SK-N-SH treated with all-trans-retinoic acid at 6 μM for 48 hours (cell line): ENCODE data around the gene FAM81B.

Experiments
- ATAC-seq: fragments of 200-7000 bp; cut with Tn5 transposase; 3 replicates; pipeline ENCODE4 v1.9.1; 2020; ENCODE audit warnings: mild to moderate bottlenecking, moderate library complexity
- ARNTL ChIP-seq: fragments of 450-650 bp; formaldehyde crosslinking; IDR thresholded peaks from 2 replicates; pipeline ENCODE4 v1.5.0; 2020; ENCODE audit warnings: low read depth, mild to moderate bottlenecking, moderate library complexity, borderline replicate concordance
- BACH2 ChIP-seq: fragments of 250-450 bp; sonication (Bioruptor Pico); IDR thresholded peaks from 2 replicates; pipeline ENCODE4 v1.9.0; 2021; ENCODE audit warnings: mild to moderate bottlenecking, borderline replicate concordance
- CSDC2 ChIP-seq: fragments of 250-450 bp; sonication (Bioruptor Pico); IDR thresholded peaks from 2 replicates; pipeline ENCODE4 v1.5.0; 2020; ENCODE audit warnings: mild to moderate bottlenecking, moderate library complexity
- ESRRG ChIP-seq: fragments of 250-450 bp; sonication (Bioruptor Pico); IDR thresholded peaks from 2 replicates; pipeline ENCODE4 v1.6.1; 2021; ENCODE audit warnings: mild to moderate bottlenecking
- GLIS3 ChIP-seq: fragments of 250-450 bp; sonication (Bioruptor Pico); IDR thresholded peaks from 2 replicates; pipeline ENCODE4 v1.5.0; 2020; ENCODE audit warnings: mild to moderate bottlenecking, moderate library complexity
- ISL1 ChIP-seq: fragments of 250-450 bp; sonication (Bioruptor Pico); IDR thresholded peaks from 2 replicates; pipeline ENCODE4 v2.1.2; 2022; ENCODE audit warnings: mild to moderate bottlenecking, moderate library complexity
- OSR1 ChIP-seq: fragments of 250-450 bp; sonication (Bioruptor Pico); IDR thresholded peaks from 2 replicates; pipeline ENCODE4 v1.8.0; 2022; ENCODE audit warnings: moderate library complexity, mild to moderate bottlenecking, inconsistent platforms
- PPARA ChIP-seq: fragments of 250-450 bp; sonication (Bioruptor Pico); IDR thresholded peaks from 2 replicates; pipeline ENCODE4 v1.5.0; 2020; ENCODE audit warnings: mild to moderate bottlenecking, borderline replicate concordance
- RARB ChIP-seq: fragments of 250-450 bp; sonication (Bioruptor Pico); IDR thresholded peaks from 2 replicates; pipeline ENCODE4 v1.8.0; 2021; ENCODE audit warnings: mild to moderate bottlenecking, moderate library complexity
- SNAI2 ChIP-seq: fragments of 250-450 bp; sonication (Bioruptor Pico); IDR thresholded peaks from 2 replicates; pipeline ENCODE4 v1.5.0; 2020; ENCODE audit warnings: mild to moderate bottlenecking, moderate library complexity
- TCF4 ChIP-seq: fragments of 250-450 bp; sonication (Bioruptor Pico); IDR thresholded peaks from 2 replicates; pipeline ENCODE4 v1.8.0; 2021; ENCODE audit warnings: mild to moderate bottlenecking, moderate library complexity, borderline replicate concordance
- TOX ChIP-seq: fragments of 250-450 bp; sonication (Bioruptor Pico); IDR thresholded peaks from 2 replicates; pipeline ENCODE4 v1.8.0; 2021; ENCODE audit warnings: mild to moderate bottlenecking, moderate library complexity, borderline replicate concordance
- ZC3H10 ChIP-seq: fragments of 250-450 bp; sonication (Bioruptor Pico); IDR thresholded peaks from 2 replicates; pipeline ENCODE4 v1.5.1; 2021; ENCODE audit warnings: mild to moderate bottlenecking, moderate library complexity
- ZFP3 ChIP-seq: fragments of 250-450 bp; sonication (Bioruptor Pico); IDR thresholded peaks from 2 replicates; pipeline ENCODE4 v1.5.0; 2020; ENCODE audit warnings: mild to moderate bottlenecking, moderate library complexity
- ZFP30 ChIP-seq: fragments of 450-650 bp; formaldehyde crosslinking; IDR thresholded peaks from 2 replicates; pipeline ENCODE4 v1.5.0; 2022; ENCODE audit warnings: mild to moderate bottlenecking, moderate library complexity
- ZNF565 ChIP-seq: fragments of 450-650 bp; formaldehyde crosslinking; conservative IDR thresholded peaks from 2 replicates; pipeline ENCODE4 v1.5.0; 2020; ENCODE audit warnings: low read depth, mild to moderate bottlenecking, moderate library complexity
- ZNF70 ChIP-seq: fragments of 450-650 bp; formaldehyde crosslinking; IDR thresholded peaks from 2 replicates; pipeline ENCODE4 v1.5.0; 2020; ENCODE audit warnings: mild to moderate bottlenecking, moderate library complexity
- ZNF8 ChIP-seq: fragments of 450-650 bp; formaldehyde crosslinking; IDR thresholded peaks from 2 replicates; pipeline ENCODE4 v1.5.0; 2020; ENCODE audit warnings: mild to moderate bottlenecking, moderate library complexity
- TF ChIP-seq, protein P1 (sequence below): fragments of 250-450 bp; sonication (Bioruptor Pico); IDR thresholded peaks from 2 replicates; pipeline ENCODE4 v1.5.1; 2021; ENCODE audit warnings: mild to moderate bottlenecking, moderate library complexity
- TF ChIP-seq, protein P2 (sequence below): fragments of 250-450 bp; sonication (Bioruptor Pico); IDR thresholded peaks from 2 replicates; pipeline ENCODE4 v1.5.1; 2020; ENCODE audit warnings: low read depth, mild to moderate bottlenecking, moderate library complexity
- TF ChIP-seq, protein P3 (sequence below): fragments of 250-450 bp; sonication (Bioruptor Pico); IDR thresholded peaks from 2 replicates; pipeline ENCODE4 v1.8.0; 2020; ENCODE audit warnings: mild to moderate bottlenecking, moderate library complexity, borderline replicate concordance
- TF ChIP-seq, protein P4 (sequence below): fragments of 250-450 bp; sonication (Bioruptor Pico); IDR thresholded peaks from 2 replicates; pipeline ENCODE4 v1.8.0; 2021; ENCODE audit warnings: low read depth, mild to moderate bottlenecking, moderate library complexity, borderline replicate concordance

Gene FAM81B

DNA sequence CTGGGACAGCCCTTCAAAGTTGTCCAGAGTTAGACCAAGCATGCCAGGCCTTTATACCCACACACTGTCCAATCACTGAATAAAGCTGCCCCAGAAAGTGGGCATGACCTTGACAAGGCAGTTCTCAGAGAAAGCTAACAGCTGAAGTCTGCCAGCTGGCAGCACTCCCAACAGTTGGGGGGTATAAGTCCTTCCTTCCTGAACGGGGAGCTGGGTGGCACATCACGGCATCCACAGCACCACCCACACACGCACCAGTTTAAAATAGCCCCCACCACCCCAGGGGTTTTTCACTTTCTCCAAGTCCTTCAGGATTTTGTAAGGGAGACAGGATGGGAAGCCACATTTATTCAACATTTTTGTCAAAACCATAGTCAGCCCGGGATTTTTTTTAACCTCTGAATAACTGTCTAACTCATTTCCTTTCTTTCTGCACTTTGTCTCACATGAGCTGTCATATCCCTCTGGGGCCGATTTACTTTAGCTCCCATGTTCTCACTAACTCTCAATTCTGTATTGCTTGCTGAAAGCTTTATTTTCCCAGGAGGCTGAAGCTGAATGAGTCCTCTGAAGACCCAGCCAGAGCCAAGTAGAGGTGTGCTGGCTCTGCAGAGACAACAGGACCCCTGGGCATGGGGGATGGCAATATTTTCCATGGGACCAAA is 15.4 kb downstream of the FAM81B start:
- no peak for TF ChIP-seq SNAI2
- TF ChIP-seq, protein P1, sequence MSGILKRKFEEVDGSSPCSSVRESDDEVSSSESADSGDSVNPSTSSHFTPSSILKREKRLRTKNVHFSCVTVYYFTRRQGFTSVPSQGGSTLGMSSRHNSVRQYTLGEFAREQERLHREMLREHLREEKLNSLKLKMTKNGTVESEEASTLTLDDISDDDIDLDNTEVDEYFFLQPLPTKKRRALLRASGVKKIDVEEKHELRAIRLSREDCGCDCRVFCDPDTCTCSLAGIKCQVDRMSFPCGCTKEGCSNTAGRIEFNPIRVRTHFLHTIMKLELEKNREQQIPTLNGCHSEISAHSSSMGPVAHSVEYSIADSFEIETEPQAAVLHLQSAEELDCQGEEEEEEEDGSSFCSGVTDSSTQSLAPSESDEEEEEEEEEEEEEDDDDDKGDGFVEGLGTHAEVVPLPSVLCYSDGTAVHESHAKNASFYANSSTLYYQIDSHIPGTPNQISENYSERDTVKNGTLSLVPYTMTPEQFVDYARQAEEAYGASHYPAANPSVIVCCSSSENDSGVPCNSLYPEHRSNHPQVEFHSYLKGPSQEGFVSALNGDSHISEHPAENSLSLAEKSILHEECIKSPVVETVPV = no peak
- TF ChIP-seq, protein P2, sequence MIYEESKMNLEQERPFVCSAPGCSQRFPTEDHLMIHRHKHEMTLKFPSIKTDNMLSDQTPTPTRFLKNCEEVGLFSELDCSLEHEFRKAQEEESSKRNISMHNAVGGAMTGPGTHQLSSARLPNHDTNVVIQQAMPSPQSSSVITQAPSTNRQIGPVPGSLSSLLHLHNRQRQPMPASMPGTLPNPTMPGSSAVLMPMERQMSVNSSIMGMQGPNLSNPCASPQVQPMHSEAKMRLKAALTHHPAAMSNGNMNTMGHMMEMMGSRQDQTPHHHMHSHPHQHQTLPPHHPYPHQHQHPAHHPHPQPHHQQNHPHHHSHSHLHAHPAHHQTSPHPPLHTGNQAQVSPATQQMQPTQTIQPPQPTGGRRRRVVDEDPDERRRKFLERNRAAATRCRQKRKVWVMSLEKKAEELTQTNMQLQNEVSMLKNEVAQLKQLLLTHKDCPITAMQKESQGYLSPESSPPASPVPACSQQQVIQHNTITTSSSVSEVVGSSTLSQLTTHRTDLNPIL = no peak
- no peak for TF ChIP-seq ZFP30
- no peak for TF ChIP-seq ZNF565 (CRISPR knock-in tag)
- TF ChIP-seq PPARA = no peak
- TF ChIP-seq ISL1 = no peak
- ATAC-seq = peak; percentile 70

DNA sequence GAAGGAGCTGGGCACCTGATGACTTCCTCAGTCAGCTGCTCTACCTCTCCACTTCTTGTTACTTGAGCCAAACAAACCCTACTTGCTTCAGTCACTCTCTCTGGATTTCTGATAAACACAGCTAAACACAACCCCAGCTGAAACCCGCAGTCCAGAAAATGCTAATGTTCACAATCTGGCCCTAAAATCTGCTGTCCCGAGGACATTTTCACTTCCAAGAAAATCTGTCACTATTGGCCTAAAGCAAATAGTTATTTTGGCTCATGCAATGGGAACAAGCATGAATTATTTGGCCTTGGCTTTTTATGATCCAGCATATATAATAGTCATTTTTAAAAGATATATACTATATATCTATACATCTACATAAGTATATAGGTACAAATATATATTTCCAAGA is 19.1 kb downstream of the FAM81B start:
- TF ChIP-seq ISL1 (no peak), TCF4 (CRISPR knock-in tag) (no peak), SNAI2 (no peak), GLIS3 (CRISPR knock-in tag) (no peak)
- TF ChIP-seq, protein P3, sequence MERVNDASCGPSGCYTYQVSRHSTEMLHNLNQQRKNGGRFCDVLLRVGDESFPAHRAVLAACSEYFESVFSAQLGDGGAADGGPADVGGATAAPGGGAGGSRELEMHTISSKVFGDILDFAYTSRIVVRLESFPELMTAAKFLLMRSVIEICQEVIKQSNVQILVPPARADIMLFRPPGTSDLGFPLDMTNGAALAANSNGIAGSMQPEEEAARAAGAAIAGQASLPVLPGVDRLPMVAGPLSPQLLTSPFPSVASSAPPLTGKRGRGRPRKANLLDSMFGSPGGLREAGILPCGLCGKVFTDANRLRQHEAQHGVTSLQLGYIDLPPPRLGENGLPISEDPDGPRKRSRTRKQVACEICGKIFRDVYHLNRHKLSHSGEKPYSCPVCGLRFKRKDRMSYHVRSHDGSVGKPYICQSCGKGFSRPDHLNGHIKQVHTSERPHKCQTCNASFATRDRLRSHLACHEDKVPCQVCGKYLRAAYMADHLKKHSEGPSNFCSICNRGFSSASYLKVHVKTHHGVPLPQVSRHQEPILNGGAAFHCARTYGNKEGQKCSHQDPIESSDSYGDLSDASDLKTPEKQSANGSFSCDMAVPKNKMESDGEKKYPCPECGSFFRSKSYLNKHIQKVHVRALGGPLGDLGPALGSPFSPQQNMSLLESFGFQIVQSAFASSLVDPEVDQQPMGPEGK (CRISPR knock-in tag) = no peak
- TF ChIP-seq, protein P4, sequence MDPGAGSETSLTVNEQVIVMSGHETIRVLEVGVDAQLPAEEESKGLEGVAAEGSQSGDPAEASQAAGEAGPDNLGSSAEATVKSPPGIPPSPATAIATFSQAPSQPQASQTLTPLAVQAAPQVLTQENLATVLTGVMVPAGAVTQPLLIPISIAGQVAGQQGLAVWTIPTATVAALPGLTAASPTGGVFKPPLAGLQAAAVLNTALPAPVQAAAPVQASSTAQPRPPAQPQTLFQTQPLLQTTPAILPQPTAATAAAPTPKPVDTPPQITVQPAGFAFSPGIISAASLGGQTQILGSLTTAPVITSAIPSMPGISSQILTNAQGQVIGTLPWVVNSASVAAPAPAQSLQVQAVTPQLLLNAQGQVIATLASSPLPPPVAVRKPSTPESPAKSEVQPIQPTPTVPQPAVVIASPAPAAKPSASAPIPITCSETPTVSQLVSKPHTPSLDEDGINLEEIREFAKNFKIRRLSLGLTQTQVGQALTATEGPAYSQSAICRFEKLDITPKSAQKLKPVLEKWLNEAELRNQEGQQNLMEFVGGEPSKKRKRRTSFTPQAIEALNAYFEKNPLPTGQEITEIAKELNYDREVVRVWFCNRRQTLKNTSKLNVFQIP (CRISPR knock-in tag) = no peak
- TF ChIP-seq, all 23 proteins: peak for 0
- no peak for ATAC-seq

DNA sequence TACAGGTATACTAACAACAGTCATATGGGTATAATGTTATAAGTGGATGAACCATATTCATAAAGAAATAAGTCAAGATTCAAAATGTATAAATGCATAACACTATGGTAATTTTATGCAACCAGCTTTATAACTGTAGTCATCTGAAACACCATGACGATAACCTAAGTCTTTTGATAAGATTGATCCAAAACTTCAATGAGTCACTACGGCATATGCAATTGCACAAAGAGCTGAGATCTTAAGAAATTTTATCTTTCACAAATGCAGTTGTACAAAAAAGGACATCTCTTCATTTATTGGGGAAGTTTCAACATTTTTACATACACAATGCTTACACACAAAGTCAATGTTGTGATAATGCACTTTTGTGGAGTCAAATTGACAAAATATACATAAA is 20.3 kb downstream of the FAM81B start:
- ATAC-seq = no peak
- no peak for TF ChIP-seq ZNF70 (CRISPR knock-in tag)
- TF ChIP-seq ZC3H10 (CRISPR knock-in tag) = no peak
- TF ChIP-seq ARNTL = no peak
- TF ChIP-seq BACH2 (CRISPR knock-in tag) = no peak
- no peak for TF ChIP-seq CSDC2 (CRISPR knock-in tag)
- TF ChIP-seq, protein P3 (CRISPR knock-in tag) = no peak
- TF ChIP-seq TOX = no peak
- no peak for TF ChIP-seq ZFP3 (CRISPR knock-in tag)

DNA sequence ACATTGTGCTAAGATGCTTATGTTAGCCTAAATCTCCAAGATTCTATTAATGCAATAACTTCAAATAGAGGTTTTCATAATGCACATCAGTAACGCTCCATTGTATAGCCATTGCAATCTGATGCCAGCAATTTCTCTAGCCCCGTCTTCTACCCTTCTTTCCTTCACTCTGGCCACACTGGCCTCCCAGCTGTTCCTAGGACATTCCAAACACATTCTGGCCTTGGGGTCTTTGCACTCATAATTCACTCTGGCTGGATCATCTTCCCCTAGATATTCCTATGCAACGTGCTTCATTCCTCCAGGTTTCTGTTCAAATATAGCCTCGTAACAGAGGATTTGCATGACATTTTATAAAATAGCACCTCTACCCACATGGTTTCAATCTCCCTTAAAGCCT is 23.3 kb downstream of the FAM81B start:
- TF ChIP-seq ISL1 (no peak), ESRRG (no peak), ARNTL (no peak), PPARA (no peak), CSDC2 (CRISPR knock-in tag) (no peak), BACH2 (CRISPR knock-in tag) (no peak), SNAI2 (no peak), ZC3H10 (CRISPR knock-in tag) (no peak), ZFP3 (CRISPR knock-in tag) (no peak), ZNF8 (CRISPR knock-in tag) (no peak), TCF4 (CRISPR knock-in tag) (no peak), ZFP30 (no peak), RARB (CRISPR knock-in tag) (no peak), ZNF70 (CRISPR knock-in tag) (no peak), ZNF565 (CRISPR knock-in tag) (no peak), GLIS3 (CRISPR knock-in tag) (no peak), OSR1 (CRISPR knock-in tag) (no peak)
- TF ChIP-seq, protein P1 = no peak
- no peak for ATAC-seq
